HepG2 (cell line): Measurements from ENCODE around the gene UBE2O. TPM values are rescaled to one million over a fixed set of nuclear protein-coding genes. Genes with fewer than 3 reads are reported as not detected.

Experiments used
- ARNTL ChIP-seq: sonication (generic); formaldehyde crosslinking; IDR thresholded peaks from 2 replicates; pipeline ENCODE4 v1.4.0; 2020; ENCODE audit warnings: mild to moderate bottlenecking, missing genetic modification reagents
- ATF7-NPFF ChIP-seq: sonication (generic); formaldehyde crosslinking; IDR thresholded peaks from 2 replicates; pipeline ENCODE4 v1.8.1; 2023; ENCODE audit warnings: mild to moderate bottlenecking, low read depth, missing genetic modification reagents, moderate library complexity
- CBX5 ChIP-seq: sonication (generic); formaldehyde crosslinking; IDR thresholded peaks from 2 replicates; pipeline ENCODE4 v1.4.0; 2020; ENCODE audit warnings: missing genetic modification reagents, borderline replicate concordance
- FOXO4 ChIP-seq: sonication (generic); formaldehyde crosslinking; conservative IDR thresholded peaks from 2 replicates; pipeline ENCODE4 v1.8.1; 2023; ENCODE audit warnings: missing genetic modification reagents
- KLF15 ChIP-seq: sonication (generic); formaldehyde crosslinking; IDR thresholded peaks from 2 replicates; pipeline ENCODE4 v1.8.1; 2023; ENCODE audit warnings: borderline replicate concordance, mild to moderate bottlenecking, inconsistent platforms, missing genetic modification reagents, mixed read lengths
- MLLT10 ChIP-seq: sonication (generic); formaldehyde crosslinking; IDR thresholded peaks from 2 replicates; pipeline ENCODE4 v1.4.0; 2020; ENCODE audit warnings: missing genetic modification reagents
- MYC ChIP-seq: sonication (generic); formaldehyde crosslinking; IDR thresholded peaks from 2 replicates; pipeline ENCODE4 v1.9.0; 2021; ENCODE audit warnings: missing genetic modification reagents, borderline replicate concordance
- NFKBIZ ChIP-seq: IDR thresholded peaks from 2 replicates; pipeline ENCODE4 v1.6.1; 2018; ENCODE audit warnings: missing genetic modification reagents, missing compliant biosample characterization
- RBFOX2 ChIP-seq: fragments of 200-400 bp; formaldehyde crosslinking; IDR thresholded peaks from 2 replicates; pipeline ENCODE4 v1.6.1; 2017; ENCODE audit warnings: low read depth, mild to moderate bottlenecking, low read length
- RBM22 ChIP-seq: fragments of 200-400 bp; formaldehyde crosslinking; optimal IDR thresholded peaks from 2 replicates; pipeline ENCODE3; 2017; ENCODE audit warnings: mild to moderate bottlenecking, low read length, moderate library complexity
- SRSF9 ChIP-seq: fragments of 200-400 bp; formaldehyde crosslinking; IDR thresholded peaks from 2 replicates; pipeline ENCODE4 v1.6.1; 2018; ENCODE audit warnings: borderline replicate concordance, mild to moderate bottlenecking, low read depth, low read length; ENCODE audit not compliant: insufficient read depth, poor library complexity, severe bottlenecking
- TOPORS ChIP-seq: sonication (generic); formaldehyde crosslinking; IDR thresholded peaks from 2 replicates; pipeline ENCODE4 v1.8.0; 2023; ENCODE audit warnings: mild to moderate bottlenecking, missing genetic modification reagents
- TRIM22 ChIP-seq: fragments of 450-650 bp; IDR thresholded peaks from 2 replicates; pipeline ENCODE4 v1.6.1; 2017
- YEATS2 ChIP-seq: sonication (generic); formaldehyde crosslinking; IDR thresholded peaks from 2 replicates; pipeline ENCODE4 v1.4.0; 2020; ENCODE audit warnings: missing genetic modification reagents, borderline replicate concordance
- ZBTB42 ChIP-seq: sonication (generic); formaldehyde crosslinking; IDR thresholded peaks from 2 replicates; pipeline ENCODE4 v1.5.0; 2020; ENCODE audit warnings: mild to moderate bottlenecking, missing genetic modification reagents
- ZFP36 ChIP-seq: fragments of 150-350 bp; IDR thresholded peaks from 2 replicates; pipeline ENCODE4 v1.6.1; 2018; ENCODE audit warnings: borderline replicate concordance, low read length, low read depth; ENCODE audit not compliant: partially characterized antibody
- ZNF34 ChIP-seq: sonication (generic); formaldehyde crosslinking; IDR thresholded peaks from 2 replicates; pipeline ENCODE4 v1.4.0; 2020; ENCODE audit warnings: mild to moderate bottlenecking, missing genetic modification reagents, borderline replicate concordance
- ZSCAN25 ChIP-seq: sonication (generic); formaldehyde crosslinking; IDR thresholded peaks from 2 replicates; pipeline ENCODE4 v1.8.0; 2022; ENCODE audit warnings: mild to moderate bottlenecking, missing genetic modification reagents
- polyA plus RNA-seq, 8 experiments: library from polyadenylated mRNA; depleted of rRNA in 3 of 8; stranded (reverse) in 7 of 8; unstranded in 1 of 8; fragments of >200 nt; fragmentation: Illumina TruSeq in 4 of 8; extraction: Trizol in 4 of 8; gene quantifications; 2 replicates each; pipeline versions ENCODE4 v1.2.1 to v1.2.3, GENCODE V29; 2011 to 2016; ENCODE audit warnings: low read depth in 4 of 8, missing spikeins in 1 of 8, mixed read lengths in 1 of 8; ENCODE audit not compliant: insufficient read depth in 1 of 8
- total RNA-seq, 5 experiments: library from RNA; depleted of rRNA; stranded (reverse); fragments of >200 nt; fragmentation: Illumina TruSeq; extraction: Trizol; gene quantifications; 2 replicates each; pipeline ENCODE4 v1.2.3, GENCODE V29; 2016; ENCODE audit warnings: low read depth in 1 of 5
- TF ChIP-seq, protein P1 (sequence below): sonication (generic); formaldehyde crosslinking; IDR thresholded peaks from 2 replicates; pipeline ENCODE4 v1.5.0; 2020; ENCODE audit warnings: mild to moderate bottlenecking, missing genetic modification reagents, borderline replicate concordance
- TF ChIP-seq, protein P2 (sequence below): sonication (generic); formaldehyde crosslinking; IDR thresholded peaks from 2 replicates; pipeline ENCODE4 v1.5.1; 2020; ENCODE audit warnings: missing genetic modification reagents, mild to moderate bottlenecking, borderline replicate concordance

The UBE2O gene
- total and polyA plus RNA-seq, 2 of the 13 experiments (the other 11 are each of a cell fraction or from before 2014, with no cell fraction given): 21.5 to 23.5 TPM

DNA sequence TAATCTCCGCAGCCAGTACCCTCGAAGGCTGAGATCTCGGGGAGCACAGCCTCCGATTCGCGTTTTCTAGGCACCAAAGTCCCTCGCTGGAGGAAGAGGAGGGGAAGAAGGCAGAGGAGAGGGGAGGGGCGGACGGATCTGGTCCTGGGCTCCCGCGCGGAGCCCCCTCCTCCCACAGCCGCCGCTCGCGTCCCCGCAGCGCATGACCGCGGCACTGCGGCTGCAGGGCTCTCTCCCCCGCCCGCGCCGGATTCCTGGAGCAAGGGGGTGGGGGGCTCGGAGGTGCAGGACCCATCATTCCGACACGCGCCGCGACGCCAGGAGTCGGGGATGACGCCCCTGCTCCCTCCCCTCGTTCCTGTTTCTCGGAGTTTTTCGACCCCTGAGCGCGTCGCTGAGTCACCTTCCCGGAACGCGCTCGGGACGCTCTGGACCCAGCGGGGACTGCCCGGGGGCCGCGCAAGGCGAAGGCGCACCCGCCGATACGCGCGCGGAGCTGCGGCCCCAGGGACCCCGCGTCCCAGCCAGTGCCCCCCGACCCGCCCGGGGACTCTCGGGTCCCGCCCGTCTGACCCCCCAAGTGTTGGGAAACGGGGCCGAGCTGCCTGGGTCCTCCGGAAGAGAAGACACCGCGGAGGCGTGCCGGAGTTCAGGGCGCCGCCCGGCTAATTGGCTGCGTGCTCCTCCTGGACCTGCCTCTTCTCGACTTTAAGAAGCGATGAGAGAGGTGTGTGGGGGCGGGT is 70.0 kb downstream of the UBE2O start (continued):
- TF ChIP-seq, protein P1, sequence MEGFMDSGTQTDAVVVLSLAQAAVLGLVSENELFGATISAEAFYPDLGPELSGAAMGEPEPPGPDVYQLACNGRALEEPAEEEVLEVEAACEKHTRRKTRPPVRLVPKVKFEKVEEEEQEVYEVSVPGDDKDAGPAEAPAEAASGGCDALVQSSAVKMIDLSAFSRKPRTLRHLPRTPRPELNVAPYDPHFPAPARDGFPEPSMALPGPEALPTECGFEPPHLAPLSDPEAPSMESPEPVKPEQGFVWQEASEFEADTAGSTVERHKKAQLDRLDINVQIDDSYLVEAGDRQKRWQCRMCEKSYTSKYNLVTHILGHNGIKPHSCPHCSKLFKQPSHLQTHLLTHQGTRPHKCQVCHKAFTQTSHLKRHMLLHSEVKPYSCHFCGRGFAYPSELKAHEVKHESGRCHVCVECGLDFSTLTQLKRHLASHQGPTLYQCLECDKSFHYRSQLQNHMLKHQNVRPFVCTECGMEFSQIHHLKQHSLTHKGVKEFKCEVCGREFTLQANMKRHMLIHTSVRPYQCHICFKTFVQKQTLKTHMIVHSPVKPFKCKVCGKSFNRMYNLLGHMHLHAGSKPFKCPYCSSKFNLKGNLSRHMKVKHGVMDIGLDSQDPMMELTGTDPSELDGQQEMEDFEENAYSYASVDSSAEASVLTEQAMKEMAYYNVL (CRISPR knock-in tag): peak; percentile 39; the same call in 1 of the 2 replicates
- TF ChIP-seq, protein P2, sequence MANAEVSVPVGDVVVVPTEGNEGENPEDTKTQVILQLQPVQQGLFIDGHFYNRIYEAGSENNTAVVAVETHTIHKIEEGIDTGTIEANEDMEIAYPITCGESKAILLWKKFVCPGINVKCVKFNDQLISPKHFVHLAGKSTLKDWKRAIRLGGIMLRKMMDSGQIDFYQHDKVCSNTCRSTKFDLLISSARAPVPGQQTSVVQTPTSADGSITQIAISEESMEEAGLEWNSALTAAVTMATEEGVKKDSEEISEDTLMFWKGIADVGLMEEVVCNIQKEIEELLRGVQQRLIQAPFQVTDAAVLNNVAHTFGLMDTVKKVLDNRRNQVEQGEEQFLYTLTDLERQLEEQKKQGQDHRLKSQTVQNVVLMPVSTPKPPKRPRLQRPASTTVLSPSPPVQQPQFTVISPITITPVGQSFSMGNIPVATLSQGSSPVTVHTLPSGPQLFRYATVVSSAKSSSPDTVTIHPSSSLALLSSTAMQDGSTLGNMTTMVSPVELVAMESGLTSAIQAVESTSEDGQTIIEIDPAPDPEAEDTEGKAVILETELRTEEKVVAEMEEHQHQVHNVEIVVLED: no peak; the same call in none of the 2 replicates
- TF ChIP-seq MLLT10 (CRISPR knock-in tag): no peak
- peak; percentile 94; the same call in 1 of the 2 replicates for TF ChIP-seq FOXO4 (CRISPR knock-in tag)
- TF ChIP-seq ATF7-NPFF (CRISPR knock-in tag): peak; percentile 71
- TF ChIP-seq MYC (CRISPR knock-in tag): peak; percentile 77
- peak; percentile 26; the same call in 1 of the 2 replicates for TF ChIP-seq TOPORS (CRISPR knock-in tag)
- 0 out of 2 replicates have a peak, but pooled peaks have one; percentile 43 for TF ChIP-seq CBX5 (CRISPR knock-in tag)
- peak; percentile 37 for TF ChIP-seq ARNTL
- no peak for TF ChIP-seq TRIM22
- TF ChIP-seq RBFOX2: peak; percentile 100
- no peak for TF ChIP-seq ZNF34 (CRISPR knock-in tag)
- TF ChIP-seq YEATS2 (CRISPR knock-in tag): no peak
- peak; percentile 95 for TF ChIP-seq RBM22
- TF ChIP-seq ZBTB42: 0 out of 2 replicates have a peak, but pooled peaks have one; percentile 8
- 0 out of 2 replicates have a peak, but pooled peaks have one; percentile 55 for TF ChIP-seq NFKBIZ
- TF ChIP-seq KLF15 (CRISPR knock-in tag): 0 out of 2 replicates have a peak, but pooled peaks have one; percentile 8
- no peak for TF ChIP-seq SRSF9
- TF ChIP-seq ZSCAN25 (CRISPR knock-in tag): no peak
- TF ChIP-seq ZFP36: no peak
